NB4 (cell line): Measurements from ENCODE around the gene UBLCP1.

Source experiments
- MAX ChIP-seq: IDR thresholded peaks from 2 replicates; pipeline ENCODE4 v1.6.1; 2011; ENCODE audit warnings: low read depth, low read length
- MYC ChIP-seq: IDR thresholded peaks from 2 replicates; pipeline ENCODE4 v1.6.1; 2011; ENCODE audit warnings: low read depth, low read length
- POLR2A ChIP-seq: IDR thresholded peaks from 2 replicates; pipeline ENCODE4 v1.6.1; 2011; ENCODE audit warnings: mild to moderate bottlenecking; ENCODE audit not compliant: insufficient read length; ENCODE audit errors: extremely low read depth
- TF ChIP-seq, protein P1 (sequence below): IDR thresholded peaks from one replicate; pipeline ENCODE4 v1.5.1; 2012; ENCODE audit warnings: low read depth, low read length

- no peak for TF ChIP-seq POLR2A
- TF ChIP-seq, protein P1, sequence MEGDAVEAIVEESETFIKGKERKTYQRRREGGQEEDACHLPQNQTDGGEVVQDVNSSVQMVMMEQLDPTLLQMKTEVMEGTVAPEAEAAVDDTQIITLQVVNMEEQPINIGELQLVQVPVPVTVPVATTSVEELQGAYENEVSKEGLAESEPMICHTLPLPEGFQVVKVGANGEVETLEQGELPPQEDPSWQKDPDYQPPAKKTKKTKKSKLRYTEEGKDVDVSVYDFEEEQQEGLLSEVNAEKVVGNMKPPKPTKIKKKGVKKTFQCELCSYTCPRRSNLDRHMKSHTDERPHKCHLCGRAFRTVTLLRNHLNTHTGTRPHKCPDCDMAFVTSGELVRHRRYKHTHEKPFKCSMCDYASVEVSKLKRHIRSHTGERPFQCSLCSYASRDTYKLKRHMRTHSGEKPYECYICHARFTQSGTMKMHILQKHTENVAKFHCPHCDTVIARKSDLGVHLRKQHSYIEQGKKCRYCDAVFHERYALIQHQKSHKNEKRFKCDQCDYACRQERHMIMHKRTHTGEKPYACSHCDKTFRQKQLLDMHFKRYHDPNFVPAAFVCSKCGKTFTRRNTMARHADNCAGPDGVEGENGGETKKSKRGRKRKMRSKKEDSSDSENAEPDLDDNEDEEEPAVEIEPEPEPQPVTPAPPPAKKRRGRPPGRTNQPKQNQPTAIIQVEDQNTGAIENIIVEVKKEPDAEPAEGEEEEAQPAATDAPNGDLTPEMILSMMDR: no peak
- TF ChIP-seq MAX: no peak
- no peak for TF ChIP-seq MYC
Observed at GRCh38 chr5:159244163-159244562, 18.9 kb upstream of the UBLCP1 start.
